ENCODE data around the gene PLA2G12A. TPM values are rescaled to one million over a fixed set of nuclear protein-coding genes. Genes with fewer than 3 reads are reported as not detected.
A peak's percentile ranks its signal among the peaks of the same experiment; 100 is the strongest.

The PLA2G12A gene
- 12.6 and 14.8 TPM in 2 replicates for total RNA-seq

DNA sequence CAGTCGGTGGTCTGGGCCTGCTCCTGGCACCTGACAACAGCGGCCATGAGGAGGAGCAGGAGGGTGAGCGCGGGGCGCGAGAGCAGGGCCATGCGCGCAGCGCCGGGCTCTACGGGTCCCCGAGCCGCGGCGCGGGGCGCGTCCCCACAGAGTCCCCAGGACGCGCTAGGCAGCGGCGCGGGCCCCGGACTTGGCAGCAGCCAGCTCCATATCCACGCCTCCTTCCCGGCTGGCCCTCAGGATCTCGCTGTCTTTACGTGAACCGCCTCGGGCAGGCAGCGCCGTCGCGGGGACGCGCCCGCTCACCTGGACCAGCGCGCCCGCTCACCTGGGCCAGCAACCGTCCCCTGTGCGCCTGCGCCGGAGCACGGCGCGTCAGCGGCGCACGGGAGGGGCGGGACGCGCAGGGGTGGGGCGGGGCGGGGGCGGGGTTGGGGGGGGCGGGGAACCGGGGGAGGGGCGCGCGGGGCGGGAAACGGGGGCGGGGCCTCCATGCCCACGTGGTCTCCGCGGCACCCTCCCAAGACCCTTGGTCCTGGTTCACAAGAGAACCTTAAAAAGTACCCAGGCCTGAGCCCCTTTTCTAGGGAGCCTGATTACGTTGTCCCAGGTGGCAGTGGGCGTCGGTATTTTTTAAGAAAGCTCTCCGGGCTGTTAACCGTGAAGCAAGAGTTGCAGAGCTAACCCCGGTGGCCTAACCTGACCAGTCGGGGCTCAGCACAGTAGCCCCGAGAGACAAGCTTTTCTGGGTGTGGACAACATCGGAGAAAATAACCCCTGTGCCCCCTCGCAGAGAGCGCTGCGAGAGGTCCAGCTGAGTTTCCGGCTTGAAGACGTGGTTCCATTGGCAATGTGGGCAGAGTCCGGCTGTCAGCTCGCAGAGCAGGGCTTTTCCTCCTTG, at the start of gene PLA2G12A:
TSS of gene PLA2G12A (minus strand) at position 353 of the 901 bp plus-strand sequence. CDS start at position 92, 261 bp downstream.
- peak; percentile 13 for DNase-seq (ENCODE audit: low read depth, low spot score)

DNA sequence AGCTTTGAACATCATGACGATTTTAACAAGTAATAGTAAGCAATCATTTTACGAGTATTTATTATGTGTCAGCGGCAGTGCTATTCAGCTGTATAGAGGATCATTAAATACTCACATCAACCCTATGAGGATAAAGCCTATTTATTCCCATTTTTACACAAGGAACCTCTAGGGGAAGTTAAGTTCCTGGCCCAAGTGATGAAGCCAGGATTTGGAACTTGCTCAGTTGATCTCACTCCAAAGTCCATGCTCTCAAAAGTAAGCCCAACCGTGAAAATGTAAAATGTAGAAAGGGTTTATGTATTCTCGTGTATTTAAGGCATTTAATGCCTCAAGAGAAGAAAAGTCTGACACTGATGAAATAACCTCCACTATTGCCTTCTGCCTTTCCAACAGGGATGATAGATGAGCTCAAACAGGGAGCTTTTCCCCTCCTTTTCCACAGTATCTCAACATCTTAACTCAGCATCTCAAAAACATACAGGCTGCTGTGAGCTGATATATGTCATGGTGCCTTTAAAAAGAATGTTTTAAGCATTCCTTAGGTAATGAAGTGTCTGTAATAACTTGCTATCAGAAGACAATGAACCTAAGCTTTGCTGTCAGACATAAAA, 35.0 kb upstream of the PLA2G12A start:
- no peak for DNase-seq (ENCODE audit: low read depth, low spot score)

DNA sequence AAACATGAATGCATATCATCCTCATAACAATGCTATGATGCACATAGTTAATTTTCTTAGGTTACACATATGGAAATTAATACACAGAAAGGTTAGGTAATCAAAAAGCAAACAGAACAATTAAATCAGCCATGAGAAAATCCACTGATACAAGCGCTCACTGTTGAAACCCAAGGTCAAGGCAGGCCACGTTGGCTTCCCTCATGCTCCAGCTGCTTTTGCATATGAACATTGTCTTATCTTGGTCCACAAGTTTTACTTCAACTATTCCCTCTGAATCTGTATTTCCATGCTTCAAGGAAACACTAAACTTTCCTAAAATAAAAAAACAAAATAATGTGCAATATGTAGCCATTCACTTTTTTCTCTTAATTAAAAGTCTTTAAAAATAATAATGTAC, 34.5 kb upstream of the PLA2G12A start:
- no peak for DNase-seq (ENCODE audit: low read depth, low spot score)

DNA sequence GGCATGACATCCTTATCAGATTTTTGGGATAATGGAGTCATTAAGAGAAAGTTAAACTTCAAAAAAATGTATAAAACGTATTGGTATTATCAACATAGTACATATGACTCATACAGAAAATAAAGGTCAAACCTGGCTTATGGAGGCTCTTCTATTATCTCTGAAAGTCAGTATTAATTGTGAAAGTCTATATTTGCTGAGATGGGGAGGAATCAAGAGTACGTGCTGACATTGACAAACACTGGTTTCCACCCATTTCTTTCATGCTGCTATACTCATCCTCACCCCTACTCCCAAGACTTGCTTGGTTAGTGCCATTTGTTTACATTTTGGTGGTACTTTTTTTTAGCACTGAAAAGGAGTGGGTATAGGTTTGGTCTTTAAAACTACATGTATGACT, 30.8 kb upstream of the PLA2G12A start:
- no peak for DNase-seq (ENCODE audit: low read depth, low spot score)

DNA sequence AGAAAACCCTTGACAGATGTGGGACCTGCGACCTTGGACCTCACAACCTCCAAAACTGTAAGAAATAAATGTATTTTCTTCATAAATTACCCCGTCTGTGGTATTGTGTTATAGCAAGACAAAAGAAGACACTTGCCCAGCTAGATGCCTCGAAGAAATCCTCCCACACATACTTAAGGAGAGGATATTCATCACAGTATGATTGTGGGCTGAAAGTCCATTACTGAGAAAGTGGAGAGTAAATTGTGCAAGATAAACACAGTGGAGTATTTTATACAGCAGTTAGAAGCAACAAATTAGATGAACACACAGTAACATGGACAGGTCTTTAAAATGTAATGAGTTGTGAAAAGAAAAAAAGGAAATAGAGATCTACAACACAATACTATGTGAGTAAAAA, 25.8 kb upstream of the PLA2G12A start:
- no peak for DNase-seq (ENCODE audit: low read depth, low spot score)

DNA sequence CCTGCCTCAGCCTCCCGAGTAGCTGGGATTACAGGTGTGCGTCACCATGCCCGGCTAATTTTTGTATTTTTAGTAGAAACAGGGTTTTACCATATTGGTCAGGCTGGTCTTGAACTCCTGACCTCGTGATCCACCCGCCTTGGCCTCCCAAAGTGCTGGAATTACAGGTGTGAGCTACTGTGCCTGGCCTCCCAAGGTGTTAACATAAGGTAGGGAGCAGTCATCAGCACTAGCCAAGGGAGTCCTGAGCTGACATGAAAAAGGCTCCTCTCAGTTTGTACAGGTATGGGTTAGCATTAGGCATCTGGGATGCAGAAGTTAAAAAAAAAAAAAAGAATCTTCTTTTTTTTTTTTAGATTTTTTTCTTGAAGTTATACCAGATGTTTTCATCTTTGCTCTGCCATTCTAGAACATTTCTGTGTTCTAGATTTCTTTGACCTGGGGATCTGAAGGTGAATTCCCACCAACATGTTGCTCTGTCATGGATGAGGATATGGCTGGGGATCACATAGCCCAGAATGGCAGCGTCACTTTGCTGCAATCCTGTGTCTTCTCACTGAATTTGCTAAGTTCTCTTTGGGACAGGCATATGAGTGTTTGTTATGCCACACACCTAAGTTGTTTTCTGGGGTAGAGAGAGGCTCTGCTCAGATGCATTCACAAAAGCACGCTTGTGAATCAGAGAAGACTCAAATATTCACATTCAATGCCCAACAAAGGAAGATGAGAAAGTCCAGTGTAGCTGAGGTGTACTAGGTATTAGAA, 24.4 kb upstream of the PLA2G12A start:
- no peak for DNase-seq (ENCODE audit: low read depth, low spot score)

DNA sequence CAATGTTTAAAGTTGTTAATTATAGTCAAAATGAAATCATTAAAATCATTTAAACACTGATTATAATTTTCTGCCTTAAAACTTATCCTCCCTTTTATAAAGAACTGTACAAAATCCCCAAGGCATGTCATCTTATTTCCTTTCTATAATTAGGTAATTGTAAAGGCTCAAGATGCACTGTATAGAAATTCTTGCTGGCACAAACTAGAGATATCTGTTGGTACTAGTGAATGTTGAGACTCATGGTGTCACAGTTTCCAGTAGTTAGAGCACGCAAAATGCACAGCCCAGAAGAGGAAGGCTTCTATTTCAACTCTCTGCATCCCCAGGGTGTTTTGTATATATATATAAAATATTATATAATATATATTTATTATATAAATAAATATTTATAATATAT, 22.7 kb upstream of the PLA2G12A start:
- DNase-seq (ENCODE audit: low read depth, low spot score) = no peak

DNA sequence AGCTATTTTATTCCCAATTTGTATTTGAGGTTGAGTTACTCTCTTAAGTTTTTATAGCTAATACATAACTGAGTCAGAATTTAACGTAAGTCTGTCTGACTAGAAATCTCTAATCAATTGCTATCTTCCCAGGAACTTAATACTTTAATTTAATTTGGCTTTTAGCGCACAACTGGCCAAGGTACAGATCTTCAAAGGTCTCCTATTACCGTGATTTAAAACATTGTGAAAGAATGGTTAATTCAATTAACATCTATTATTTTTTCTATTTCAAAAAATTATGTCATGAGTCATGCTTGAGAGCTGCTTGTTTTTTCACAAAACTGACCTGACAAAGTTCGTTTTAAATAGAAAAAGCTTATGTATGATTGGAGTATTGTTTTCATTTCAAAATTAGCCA, 22.0 kb upstream of the PLA2G12A start:
- DNase-seq (ENCODE audit: low read depth, low spot score) = no peak

DNA sequence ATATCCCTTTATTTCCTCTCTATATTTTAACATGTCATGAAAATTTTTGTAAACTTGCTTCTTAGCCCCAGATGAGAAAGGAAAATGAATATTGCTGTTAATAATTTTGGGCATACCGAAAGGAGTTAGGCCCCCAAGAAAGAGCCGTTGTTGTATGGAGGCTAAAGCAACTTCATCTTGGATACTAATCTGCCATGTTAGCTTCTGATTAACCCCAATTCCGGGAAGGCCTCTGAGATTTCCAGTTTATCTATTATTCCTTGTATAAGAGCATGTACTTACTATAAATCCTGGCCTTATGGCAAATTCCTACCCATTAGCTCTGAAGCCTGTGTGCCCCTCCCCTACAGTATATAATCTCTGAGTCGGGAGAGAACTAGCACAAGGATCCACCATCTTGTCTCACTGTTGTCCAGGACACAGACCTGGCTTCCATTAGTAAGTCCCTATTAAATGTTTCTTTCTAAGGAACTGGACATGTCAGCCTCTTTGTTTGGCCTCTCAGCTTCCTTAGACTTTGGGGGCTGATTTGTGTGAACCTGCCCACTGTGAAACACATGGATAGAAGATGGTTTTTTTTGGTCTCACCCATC, 20.9 kb upstream of the PLA2G12A start:
- no peak for DNase-seq (ENCODE audit: low read depth, low spot score)

DNA sequence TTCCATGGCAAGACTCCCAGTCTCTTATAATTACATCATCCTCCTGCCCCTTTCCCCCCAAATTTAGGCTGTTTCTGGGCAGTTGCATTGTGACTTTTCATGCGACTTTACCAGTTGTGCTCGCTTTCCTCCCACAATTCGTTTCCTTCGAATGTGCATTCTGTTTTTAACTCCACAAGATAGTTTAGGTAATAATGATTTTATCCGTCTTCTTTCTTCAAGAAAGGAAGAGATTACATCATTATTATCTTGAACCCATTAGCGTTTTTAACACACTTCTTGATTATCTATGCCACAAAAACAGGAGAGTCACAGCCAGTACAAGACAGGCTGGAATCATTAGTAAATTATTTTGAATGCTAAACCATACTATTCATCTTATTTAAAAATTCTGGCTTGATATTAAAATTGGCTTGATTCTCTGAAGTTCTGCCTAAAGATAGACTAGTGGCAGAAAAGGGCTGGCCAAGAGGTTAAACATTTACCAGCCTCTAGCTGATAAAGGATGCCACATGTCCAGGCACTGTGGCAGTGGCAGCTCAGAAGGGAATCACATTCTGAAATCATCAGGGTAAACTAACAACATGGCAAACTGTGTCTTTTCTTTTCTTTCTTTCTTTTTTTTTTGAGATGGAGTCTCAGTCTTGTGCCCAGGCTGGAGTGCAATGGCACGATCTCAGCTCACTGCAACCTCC, 19.7 kb upstream of the PLA2G12A start:
- DNase-seq (ENCODE audit: low read depth, low spot score) = no peak

DNA sequence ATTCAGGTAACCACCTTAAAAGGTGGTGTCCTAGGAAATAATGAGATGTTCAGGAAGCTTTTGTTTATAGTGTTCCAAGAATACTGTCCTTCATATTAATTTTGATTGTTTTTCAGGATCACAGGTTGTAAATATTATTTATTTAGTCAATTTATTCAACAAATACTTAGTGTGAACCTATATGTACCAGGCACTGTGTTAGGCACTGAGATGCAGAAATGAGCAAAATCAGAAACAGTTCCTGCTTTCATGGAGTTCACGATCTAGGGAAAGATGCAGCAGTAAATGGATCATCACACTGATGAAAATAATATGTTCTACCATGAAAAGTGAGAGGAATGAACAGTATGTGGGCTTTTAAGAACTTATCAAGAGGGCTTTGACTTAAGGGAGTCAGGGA, 18.2 kb upstream of the PLA2G12A start:
- no peak for DNase-seq (ENCODE audit: low read depth, low spot score)

DNA sequence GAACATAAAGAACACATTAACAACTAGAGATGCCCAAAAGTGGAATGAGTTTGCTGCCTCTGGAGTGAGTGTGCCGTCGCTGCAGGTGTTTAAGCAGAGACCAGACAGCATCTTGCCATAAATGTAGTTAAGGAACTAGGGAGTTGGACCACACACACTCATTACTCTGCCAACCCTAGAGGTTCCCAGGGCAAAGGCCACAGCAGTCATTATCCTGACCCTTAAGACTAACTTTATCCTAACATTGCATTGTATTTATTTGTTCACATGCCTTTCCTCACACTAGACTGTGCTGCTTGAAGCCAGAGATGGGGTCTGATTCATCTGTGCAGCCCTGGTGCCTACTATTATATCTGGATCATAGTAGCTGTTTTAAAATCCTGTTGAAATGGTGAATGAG, 16.9 kb upstream of the PLA2G12A start:
- no peak for DNase-seq (ENCODE audit: low read depth, low spot score)

DNA sequence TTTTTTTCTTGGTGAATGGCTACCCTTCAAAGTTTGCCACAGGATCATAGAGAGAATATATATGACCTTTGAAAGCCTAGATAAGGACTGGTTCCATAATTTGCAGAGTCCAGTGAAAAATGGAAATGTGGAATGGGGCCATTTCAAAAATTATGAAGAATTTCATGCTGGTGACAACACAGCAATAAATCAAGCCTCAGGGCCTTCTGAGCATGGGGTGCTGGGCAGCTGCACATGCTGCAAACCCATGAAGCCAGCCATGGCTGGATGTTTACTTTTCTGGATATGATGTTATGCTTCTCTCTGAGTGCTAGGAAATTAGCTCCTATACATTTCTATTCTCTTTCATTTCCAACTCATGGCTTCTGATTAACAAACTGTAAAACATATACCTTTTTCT, 16.0 kb upstream of the PLA2G12A start:
- no peak for DNase-seq (ENCODE audit: low read depth, low spot score)

DNA sequence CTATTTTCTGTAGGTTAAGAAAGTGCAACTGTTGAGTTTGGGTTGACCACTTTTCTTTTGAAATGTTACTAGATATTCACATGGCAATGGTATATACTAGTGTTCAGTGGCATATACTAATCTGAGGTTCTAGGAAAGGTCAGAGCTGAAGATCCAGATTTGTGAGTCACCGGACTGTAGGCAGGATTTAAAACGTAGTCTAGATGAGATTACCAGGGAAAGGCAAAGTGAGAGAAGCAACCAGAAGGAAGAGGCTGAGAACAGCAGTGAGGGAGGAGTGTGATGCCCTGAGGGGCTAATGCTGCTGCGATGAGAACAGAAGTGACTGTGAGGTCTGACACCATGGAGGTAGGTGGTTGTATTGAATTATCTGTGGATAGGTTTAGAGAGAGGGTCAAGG, 9.7 kb upstream of the PLA2G12A start:
- no peak for DNase-seq (ENCODE audit: low read depth, low spot score)

DNA sequence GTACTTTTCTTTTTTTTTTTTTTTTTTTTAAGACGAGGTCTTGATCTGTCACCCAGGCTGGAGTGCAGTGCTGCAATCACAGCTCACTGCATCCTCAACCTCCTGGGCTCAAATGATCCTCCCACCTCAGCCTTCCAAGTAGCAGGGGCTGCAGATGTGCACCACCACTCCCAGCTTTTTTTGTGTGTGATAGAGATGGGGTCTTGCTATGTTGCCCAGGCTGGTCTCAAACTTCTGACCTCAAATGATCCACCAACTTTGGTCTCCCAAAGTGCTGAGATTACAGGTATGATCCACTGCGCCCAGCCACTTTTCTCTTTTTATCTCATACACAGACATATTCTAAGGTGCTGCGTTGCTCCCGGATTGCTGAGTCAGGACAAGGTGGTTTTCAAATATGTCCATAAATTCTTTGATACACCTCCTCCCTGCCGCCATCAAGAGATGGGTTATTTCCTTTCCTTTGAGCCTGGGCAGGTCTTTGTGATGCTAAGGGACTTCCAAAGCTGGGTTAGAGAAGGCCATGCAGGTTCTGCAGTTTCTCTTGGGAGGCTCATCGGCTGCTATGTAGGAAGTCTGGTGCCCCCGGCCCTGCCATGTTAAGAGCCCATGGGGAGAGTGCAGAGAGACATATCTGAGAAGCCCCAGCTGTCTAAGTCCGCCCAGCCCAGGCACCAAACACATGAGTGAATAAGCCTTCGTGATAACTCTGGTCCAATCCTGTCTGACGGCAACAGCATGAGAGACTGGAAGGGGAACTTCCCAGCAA, 8.4 kb upstream of the PLA2G12A start:
- DNase-seq (ENCODE audit: low read depth, low spot score) = no peak

DNA sequence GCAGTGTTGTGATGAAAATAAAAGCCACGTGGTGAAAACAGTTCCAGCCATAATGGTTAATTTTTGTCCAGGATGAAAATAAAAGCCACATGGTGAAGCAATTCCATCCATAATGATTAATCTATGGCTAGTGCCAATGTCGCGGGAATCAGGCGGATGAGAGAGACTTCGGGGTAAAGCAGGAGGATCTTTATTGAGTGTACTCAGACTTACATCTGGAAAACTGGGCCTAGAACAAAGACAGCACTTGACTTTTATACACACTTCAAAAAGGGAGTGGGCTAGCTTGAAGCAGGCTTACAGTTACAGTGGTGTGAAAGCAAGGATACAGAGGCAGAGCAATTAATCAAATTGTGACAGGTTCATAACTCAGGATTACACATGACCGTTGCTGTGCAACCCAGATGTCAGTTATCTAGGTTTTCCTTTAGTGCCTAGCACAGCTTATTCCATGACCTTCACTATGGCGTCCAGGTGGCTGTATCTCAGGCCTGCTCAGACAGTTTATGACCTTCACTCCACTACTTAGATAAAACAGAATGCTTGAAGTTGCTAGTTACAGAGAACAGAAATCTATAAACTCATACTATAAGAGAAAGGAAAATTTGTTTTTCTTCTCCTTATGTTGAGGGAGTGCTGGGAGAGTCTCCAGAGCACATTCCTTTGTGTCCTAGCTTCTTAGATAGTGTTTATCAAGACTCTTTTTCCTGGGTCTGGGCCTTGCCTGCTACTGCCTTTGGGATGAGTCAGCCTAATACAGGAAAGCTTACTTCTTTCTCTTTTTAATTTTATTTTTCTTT, 5.9 kb upstream of the PLA2G12A start:
- DNase-seq (ENCODE audit: low read depth, low spot score) = no peak

DNA sequence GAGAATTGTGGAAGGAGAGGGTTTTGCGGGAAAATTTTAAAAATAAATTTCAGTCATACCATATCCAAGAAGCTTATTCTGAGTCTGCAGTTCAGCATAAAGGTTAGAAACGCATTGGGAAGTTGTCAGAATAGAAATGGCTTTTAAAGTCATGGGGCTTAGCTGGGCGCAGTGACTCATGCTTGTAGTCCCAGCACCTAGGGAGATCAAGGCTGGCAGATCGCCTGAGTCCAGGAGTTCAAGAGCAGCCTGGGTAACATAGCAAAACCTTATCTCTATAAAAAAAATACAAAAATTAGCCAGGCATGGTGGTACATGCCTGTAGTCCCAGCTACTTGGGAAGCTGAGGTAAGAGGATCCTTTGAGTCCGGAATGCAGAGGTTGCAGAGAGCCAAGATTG, 3.9 kb upstream of the PLA2G12A start:
- DNase-seq (ENCODE audit: low read depth, low spot score) = no peak

DNA sequence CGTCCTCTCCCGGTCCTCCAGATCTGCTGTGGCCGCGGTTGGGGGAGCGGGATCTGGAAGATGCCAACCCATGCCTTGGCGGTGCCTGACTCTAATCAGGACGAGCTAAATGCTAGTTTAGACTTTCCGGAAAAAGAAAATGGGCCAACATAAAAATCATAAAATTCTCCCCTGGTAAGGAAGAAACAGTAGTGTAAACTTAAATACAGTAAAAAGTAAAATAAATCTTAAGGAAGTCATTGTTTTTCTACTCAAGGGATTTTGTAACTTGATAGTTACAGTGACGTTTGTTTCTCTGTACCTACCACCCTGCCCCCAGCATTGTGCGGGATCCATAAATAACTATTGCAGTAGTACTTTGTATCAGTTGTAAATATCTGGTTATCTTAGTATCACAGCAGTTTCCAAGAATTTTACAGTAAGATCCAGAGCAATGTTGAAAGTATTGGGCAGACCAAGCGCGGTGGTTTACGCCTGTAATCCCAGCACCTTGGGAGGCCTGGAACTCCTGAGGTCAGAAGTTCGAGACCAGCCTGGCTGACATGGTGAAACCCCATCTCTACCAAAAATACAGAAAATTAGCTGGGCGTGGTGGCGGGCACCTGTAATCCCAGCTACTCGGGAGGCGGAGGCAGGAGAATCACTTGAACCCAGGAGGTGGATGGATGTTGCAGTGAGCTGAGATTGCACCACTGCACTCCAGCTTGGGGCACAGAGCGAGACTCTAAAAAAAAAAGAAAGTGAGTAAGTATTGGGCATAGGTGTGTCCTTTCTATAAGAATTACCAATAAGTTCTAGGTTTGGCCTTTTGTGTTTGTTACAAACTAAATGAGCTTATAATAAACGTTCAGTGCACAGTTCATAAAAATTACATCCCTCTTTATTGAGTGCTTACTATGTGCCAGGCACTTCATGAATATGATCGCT, 1.0 kb upstream of the PLA2G12A start:
- no peak for DNase-seq (ENCODE audit: low read depth, low spot score)
